CD14-positive monocyte (primary cell): ENCODE results near the gene SNAP47. TPM values are rescaled to one million over a fixed set of nuclear protein-coding genes. Genes with fewer than 3 reads are reported as not detected.

Experiments
- DNase-seq, 3 donors: peaks; one replicate each; pipeline ENCODE4 v3.0.0-alpha.2; 2011 to 2022
- H2AFZ ChIP-seq: 2 replicates; pipeline ENCODE4 v1.6.0; 2012; ENCODE audit warnings: mild to moderate bottlenecking, low read depth, low read length, inconsistent platforms; ENCODE audit not compliant: insufficient read depth, poor library complexity, severe bottlenecking
- H3K27ac ChIP-seq, 2 donors: 1 replicate in 1 of 2; 2 replicates in 1 of 2; pipeline ENCODE4 v1.5.1; 2012 to 2013; ENCODE audit warnings: low read length in 2 of 2, control low read depth in 1 of 2, inconsistent platforms in 1 of 2, low read depth in 1 of 2, mild to moderate bottlenecking in 1 of 2
- H3K27me3 ChIP-seq, 2 donors: one replicate each; pipeline versions ENCODE4 v1.6.0 to v1.6.1; 2011 to 2013; ENCODE audit warnings: low read length in 2 of 2; ENCODE audit not compliant: control insufficient read depth in 2 of 2, insufficient read depth in 2 of 2
- H3K36me3 ChIP-seq, 2 donors: replicated peaks in 1 of 2; 1 replicate in 1 of 2; 2 replicates in 1 of 2; pipeline versions ENCODE4 v1.5.1 to v1.6.1; 2012 to 2013; ENCODE audit warnings: low read length in 2 of 2, control low read depth in 1 of 2, inconsistent platforms in 1 of 2, mild to moderate bottlenecking in 1 of 2; ENCODE audit not compliant: insufficient read depth in 2 of 2, control insufficient read depth in 1 of 2
- H3K4me1 ChIP-seq, 2 donors: 1 replicate in 1 of 2; 2 replicates in 1 of 2; pipeline versions ENCODE4 v1.5.1 to v1.6.1; 2012 to 2013; ENCODE audit warnings: low read length in 2 of 2, control low read depth in 1 of 2, inconsistent platforms in 1 of 2, mild to moderate bottlenecking in 1 of 2, moderate library complexity in 1 of 2; ENCODE audit not compliant: insufficient read depth in 2 of 2, control insufficient read depth in 1 of 2
- H3K4me2 ChIP-seq: replicated peaks from 2 replicates; pipeline ENCODE3; 2012; ENCODE audit warnings: low read length, moderate library complexity, mild to moderate bottlenecking; ENCODE audit not compliant: poor library complexity, severe bottlenecking; ENCODE audit errors: extremely low read depth
- H3K4me3 ChIP-seq, 3 experiments: fragments of 200-600 bp in 1 of 3; sonication (generic) in 1 of 3; replicated peaks in 1 of 3; 1 replicate in 2 of 3; 2 replicates in 1 of 3; pipeline ENCODE4 v1.5.1; 2011 to 2013; ENCODE audit warnings: low read length in 3 of 3, mild to moderate bottlenecking in 3 of 3, control low read depth in 2 of 3, low read depth in 2 of 3, inconsistent platforms in 1 of 3, moderate library complexity in 1 of 3
- H3K79me2 ChIP-seq: 2 replicates; pipeline ENCODE4 v1.6.0; 2012; ENCODE audit warnings: mild to moderate bottlenecking, control low read depth, inconsistent platforms, low read length, moderate library complexity; ENCODE audit not compliant: insufficient read depth
- H3K9ac ChIP-seq: 2 replicates; pipeline ENCODE4 v1.6.0; 2017; ENCODE audit warnings: low read length, mild to moderate bottlenecking; ENCODE audit not compliant: insufficient read depth, poor library complexity, severe bottlenecking
- H3K9me3 ChIP-seq, 2 donors: replicated peaks in 1 of 2; 1 replicate in 1 of 2; 2 replicates in 1 of 2; pipeline versions ENCODE4 v1.5.1 to v1.6.1; 2012 to 2013; ENCODE audit warnings: low read length in 2 of 2, control low read depth in 1 of 2; ENCODE audit not compliant: control insufficient read depth in 1 of 2, insufficient read depth in 1 of 2
- H4K20me1 ChIP-seq: 2 replicates; pipeline ENCODE4 v1.6.0; 2012; ENCODE audit warnings: mild to moderate bottlenecking, low read length, control low read depth, moderate library complexity; ENCODE audit not compliant: insufficient read depth
- H3K27ac Mint-ChIP-seq, 7 donors: one replicate each; pipeline ENCODE4 v1.8.0; 2020; ENCODE audit warnings: mild to moderate bottlenecking in 7 of 7, mixed read lengths in 7 of 7, moderate library complexity in 6 of 7, inconsistent platforms in 2 of 7
- H3K27me3 Mint-ChIP-seq, 3 donors: one replicate each; pipeline ENCODE4 v1.8.0; 2021 to 2022; ENCODE audit warnings: low read depth in 3 of 3, mild to moderate bottlenecking in 3 of 3, mixed read lengths in 3 of 3, moderate library complexity in 3 of 3, inconsistent platforms in 1 of 3
- H3K36me3 Mint-ChIP-seq, 2 donors: one replicate each; pipeline ENCODE4 v1.8.0; 2020; ENCODE audit warnings: mixed read lengths in 2 of 2, inconsistent platforms in 1 of 2, mild to moderate bottlenecking in 1 of 2
- H3K4me1 Mint-ChIP-seq: one replicate; pipeline ENCODE4 v1.8.0; 2020; ENCODE audit warnings: mild to moderate bottlenecking, mixed read lengths
- H3K4me3 Mint-ChIP-seq, 2 donors: one replicate each; pipeline ENCODE4 v1.8.0; 2020; ENCODE audit warnings: mild to moderate bottlenecking in 2 of 2, mixed read lengths in 2 of 2, moderate library complexity in 1 of 2
- H3K9me3 Mint-ChIP-seq, 7 donors: one replicate each; pipeline ENCODE4 v1.8.0; 2020 to 2022; ENCODE audit warnings: mixed read lengths in 7 of 7, mild to moderate bottlenecking in 6 of 7, moderate library complexity in 6 of 7, inconsistent platforms in 2 of 7
- CTCF ChIP-seq: fragments of 200-600 bp; IDR thresholded peaks from one replicate; pipeline ENCODE4 v1.8.0; 2022; ENCODE audit warnings: antibody characterized with exemption, mild to moderate bottlenecking
- WGBS: methylation state at CpG from one replicate; pipeline ENCODE4 v1.1.5; 2013; ENCODE audit warnings: missing lambda C conversion rate; ENCODE audit not compliant: insufficient coverage; 5-methylcytosine and 5-hydroxymethylcytosine counted together
- intact Hi-C, 2 donors: fragments of 100-400 bp; cut with micrococcal nuclease; formaldehyde crosslinking; loops; one replicate each; pipeline versions ENCODE4 v1.15.0 to v1.15.1; 2023
- polyA plus RNA-seq, 3 donors: library from polyadenylated mRNA; depleted of rRNA in 1 of 3; unstranded in 2 of 3; stranded (reverse) in 1 of 3; fragments of 300-500 nt in 2 of 3; fragments of >200 nt in 1 of 3; fragmentation: Illumina TruSeq in 2 of 3; gene quantifications; 1 replicate in 2 of 3; 2 replicates in 1 of 3; pipeline ENCODE4 v1.2.3, GENCODE V29; 2012 to 2021

The SNAP47 gene
- polyA plus RNA-seq, 3 donors = 15.4 to 25.0 (median 20.5) TPM

- Histone ChIP-seq H3K4me3 (no peak overlapping the region), H3K4me2 (no peak overlapping the region), H2AFZ (no peak overlapping the region), H3K27ac (no peak overlapping the region), H3K36me3 (peaks cover 14 to 20% of the 10 kb centered on the region in 2 donors), H3K9me3 (no peaks in the 10 kb centered on the region), H3K79me2 (no peaks in the 10 kb centered on the region), H3K4me1 (no peaks in the 10 kb centered on the region), H3K9ac (no peak overlapping the region), H3K27me3 (no peaks in the 10 kb centered on the region), H4K20me1 (no peaks in the 10 kb centered on the region)
- Mint-ChIP-seq H3K36me3 (peaks cover 23 to 26% of the 10 kb centered on the region in 2 donors), H3K4me3 (no peak overlapping the region), H3K27me3 (no peaks in the 10 kb centered on the region), H3K4me1 (no peaks in the 10 kb centered on the region), H3K27ac (peak overlapping the region in 1 of 7 donors; percentile 76), H3K9me3 (no peaks in the 10 kb centered on the region)
- TF ChIP-seq CTCF = no peak
- intact Hi-C loops = no loop called here
- DNase-seq = no peak
- WGBS = 90% methylated on average over 6 of the region's 7 CpGs
Measured at GRCh38 chr1:227776331-227776771, 41.1 kb downstream of the SNAP47 start.

GRCh38 chr1:227777156-227777555, 41.9 kb downstream of the SNAP47 start:
- H3K4me1 Mint-ChIP-seq = no peaks in the 10 kb centered on the region

More at GRCh38 chr1:227777156-227777555, 41.9 kb downstream of the SNAP47 start:
- no peak for TF ChIP-seq CTCF
- no peak overlapping the region for H3K9ac ChIP-seq
- H3K27me3 ChIP-seq = no peaks in the 10 kb centered on the region
- H4K20me1 ChIP-seq = no peaks in the 10 kb centered on the region
- no peak overlapping the region for H2AFZ ChIP-seq
- WGBS = 86% methylated on average over 7 of the region's 11 CpGs
- Mint-ChIP-seq H3K4me3 (no peak overlapping the region), H3K9me3 (no peaks in the 10 kb centered on the region), H3K27me3 (no peaks in the 10 kb centered on the region), H3K36me3 (peaks cover 23 to 26% of the 10 kb centered on the region in 2 donors), H3K27ac (peak overlapping the region in 1 of 7 donors; percentile 25)
- no peak overlapping the region for H3K4me3 ChIP-seq
- H3K79me2 ChIP-seq = no peaks in the 10 kb centered on the region
- H3K9me3 ChIP-seq = no peaks in the 10 kb centered on the region
- no peak overlapping the region for H3K4me2 ChIP-seq
- H3K27ac ChIP-seq = no peak overlapping the region
- intact Hi-C loops = no loop called here
- H3K4me1 ChIP-seq = no peaks in the 10 kb centered on the region
- no peak for DNase-seq
- H3K36me3 ChIP-seq = peaks cover 14 to 20% of the 10 kb centered on the region in 2 donors
